GM18909 (cell line): ENCODE data around the gene DHRS3.

Experiments
- ATAC-seq: cut with Tn5 transposase; IDR thresholded peaks from one replicate; pipeline ENCODE4 v1.9.1; 2021; ENCODE audit warnings: mild to moderate bottlenecking; ENCODE audit not compliant: unreplicated experiment, poor library complexity

Gene DHRS3

DNA sequence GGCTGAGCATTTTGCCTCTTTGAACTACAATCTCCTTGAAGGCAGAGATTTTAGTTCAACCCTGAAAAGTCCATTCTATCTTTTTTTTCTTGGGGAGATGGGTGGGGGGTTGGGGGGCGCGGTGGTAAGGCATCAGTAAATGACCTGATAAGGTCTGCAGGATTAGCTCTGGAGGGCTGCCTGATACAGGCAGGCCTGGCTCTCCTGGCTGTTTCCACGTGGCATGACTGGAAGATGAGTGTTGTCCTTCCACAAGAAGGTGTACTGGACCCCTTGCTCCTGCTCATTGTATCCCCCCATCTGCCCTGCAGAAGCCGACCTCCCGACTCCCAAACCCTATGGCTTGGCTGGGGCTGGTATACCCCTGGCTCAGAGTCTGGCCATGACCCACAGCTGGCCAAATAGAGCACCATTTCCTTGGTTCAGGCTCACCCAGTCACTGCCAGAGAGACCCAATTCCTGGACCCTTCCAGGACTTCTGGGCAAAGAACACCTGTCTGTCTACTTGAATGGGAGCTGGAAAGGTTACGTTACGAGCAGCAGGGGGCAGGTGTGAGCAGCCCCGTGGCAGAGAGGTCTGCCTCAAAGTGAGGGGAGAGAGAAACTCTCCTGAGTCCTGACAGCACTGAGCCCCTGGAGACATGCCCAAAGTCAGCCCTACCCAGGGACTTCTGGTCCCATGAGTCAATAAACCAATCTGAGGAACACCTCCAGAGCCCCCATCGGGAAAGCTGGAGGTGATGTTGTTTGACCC lies 17.0 kb downstream of the DHRS3 start:
- ATAC-seq, result no peak

DNA sequence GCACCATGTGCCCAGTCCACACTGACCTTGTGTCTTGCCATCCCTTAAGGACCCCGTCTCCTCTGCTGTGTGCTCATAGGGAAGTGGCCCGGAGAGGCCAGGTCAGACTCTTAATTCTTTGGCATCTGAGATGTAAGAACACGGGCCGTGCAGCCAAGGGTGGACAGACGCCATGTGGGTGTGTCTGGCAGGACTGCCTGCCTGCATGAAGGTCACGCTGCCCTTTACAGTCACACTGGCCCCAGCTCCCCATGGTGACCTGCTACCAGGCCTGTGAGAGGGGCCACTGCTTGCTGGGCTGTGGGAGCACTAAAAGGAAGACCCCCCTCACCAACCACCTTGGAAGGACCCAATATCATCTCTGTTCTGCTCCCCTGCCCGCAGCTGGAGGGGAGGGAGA lies 17.7 kb downstream of the DHRS3 start:
- ATAC-seq, result no peak

DNA sequence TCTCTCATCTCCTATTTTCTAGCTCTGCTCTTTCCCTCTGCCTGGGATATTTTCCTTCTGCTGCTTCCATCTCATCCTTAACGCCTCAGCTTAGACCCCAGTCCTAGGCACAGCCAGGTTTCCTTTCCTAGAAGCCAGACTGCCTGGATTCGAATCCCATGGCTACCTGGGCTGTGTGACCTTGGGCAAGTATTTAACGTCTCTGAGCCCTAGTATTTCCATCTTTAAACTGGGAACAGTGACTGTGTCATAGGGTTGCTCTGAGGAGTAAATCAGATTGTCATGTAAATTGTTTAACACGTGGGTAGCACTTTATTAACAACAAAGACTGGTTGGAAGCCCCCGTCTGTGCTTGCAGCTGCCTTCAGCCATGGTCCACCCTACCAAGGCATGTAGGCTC lies 18.4 kb downstream of the DHRS3 start:
- no peak for ATAC-seq

- ATAC-seq, result no peak
Measured at GRCh38 chr1:12598974-12599373, 19.0 kb downstream of the DHRS3 start.

DNA sequence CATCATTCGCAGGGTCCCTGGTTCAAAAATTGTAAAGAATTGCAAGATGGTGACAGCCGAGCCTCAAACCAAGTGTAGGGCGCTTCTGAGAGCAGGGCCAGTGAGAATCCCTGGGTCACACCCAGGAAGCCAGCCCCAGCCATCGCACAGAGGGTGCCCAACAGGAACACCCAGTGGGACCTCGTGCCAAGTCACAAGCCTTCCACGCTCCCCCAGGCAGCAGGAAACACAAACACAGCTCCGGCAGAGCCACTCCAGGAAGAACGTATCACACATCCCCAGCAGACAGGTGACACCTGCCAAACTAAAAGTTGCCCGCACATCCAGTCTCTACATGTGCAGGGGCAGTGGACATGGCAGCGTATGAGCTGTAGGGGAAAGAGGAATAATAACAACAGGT lies 20.2 kb downstream of the DHRS3 start:
- no peak for ATAC-seq

DNA sequence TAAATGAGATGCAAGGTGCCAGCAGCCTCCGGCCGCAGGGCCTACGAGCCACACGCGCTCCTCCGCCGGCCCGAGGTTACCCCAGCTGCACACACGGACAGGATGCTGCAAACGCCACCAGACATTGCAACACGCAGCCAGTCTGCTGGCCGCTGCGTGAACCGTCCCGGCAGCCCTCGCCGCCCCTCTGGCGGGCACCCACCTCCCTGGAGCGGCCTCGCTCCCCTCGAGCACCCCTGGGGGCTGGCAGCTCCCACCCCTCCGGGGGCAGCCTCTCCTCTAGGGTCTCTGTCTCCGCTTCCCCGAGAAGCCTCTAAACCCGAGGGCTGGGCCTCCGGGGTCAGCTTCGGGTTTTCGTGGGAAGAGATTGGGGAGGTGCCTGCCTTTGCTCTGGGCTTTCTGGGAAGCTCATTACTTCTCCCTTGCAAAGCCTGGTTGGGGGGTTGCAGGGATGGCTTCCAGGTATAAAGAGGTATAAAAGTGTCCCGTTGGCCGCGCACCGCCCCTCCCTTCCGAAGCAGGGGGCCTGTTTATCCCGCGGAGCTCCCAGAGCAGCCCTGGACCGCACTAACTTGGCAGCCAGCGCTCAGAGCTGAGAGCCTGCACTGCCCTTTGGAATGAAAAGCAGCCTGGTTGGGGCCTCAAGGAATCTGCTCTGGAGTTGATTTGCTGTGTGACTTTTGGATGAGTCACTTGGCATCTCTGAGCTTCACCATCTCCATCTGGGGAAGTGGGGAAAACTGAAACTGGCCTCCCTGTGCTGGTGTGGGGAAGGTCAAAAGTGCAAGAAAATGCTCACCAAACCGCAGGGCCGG lies 21.8 kb downstream of the DHRS3 start:
- peak; percentile 67 for ATAC-seq

- ATAC-seq, result no peak
Measured at GRCh38 chr1:12595757-12596006, 22.3 kb downstream of the DHRS3 start.

DNA sequence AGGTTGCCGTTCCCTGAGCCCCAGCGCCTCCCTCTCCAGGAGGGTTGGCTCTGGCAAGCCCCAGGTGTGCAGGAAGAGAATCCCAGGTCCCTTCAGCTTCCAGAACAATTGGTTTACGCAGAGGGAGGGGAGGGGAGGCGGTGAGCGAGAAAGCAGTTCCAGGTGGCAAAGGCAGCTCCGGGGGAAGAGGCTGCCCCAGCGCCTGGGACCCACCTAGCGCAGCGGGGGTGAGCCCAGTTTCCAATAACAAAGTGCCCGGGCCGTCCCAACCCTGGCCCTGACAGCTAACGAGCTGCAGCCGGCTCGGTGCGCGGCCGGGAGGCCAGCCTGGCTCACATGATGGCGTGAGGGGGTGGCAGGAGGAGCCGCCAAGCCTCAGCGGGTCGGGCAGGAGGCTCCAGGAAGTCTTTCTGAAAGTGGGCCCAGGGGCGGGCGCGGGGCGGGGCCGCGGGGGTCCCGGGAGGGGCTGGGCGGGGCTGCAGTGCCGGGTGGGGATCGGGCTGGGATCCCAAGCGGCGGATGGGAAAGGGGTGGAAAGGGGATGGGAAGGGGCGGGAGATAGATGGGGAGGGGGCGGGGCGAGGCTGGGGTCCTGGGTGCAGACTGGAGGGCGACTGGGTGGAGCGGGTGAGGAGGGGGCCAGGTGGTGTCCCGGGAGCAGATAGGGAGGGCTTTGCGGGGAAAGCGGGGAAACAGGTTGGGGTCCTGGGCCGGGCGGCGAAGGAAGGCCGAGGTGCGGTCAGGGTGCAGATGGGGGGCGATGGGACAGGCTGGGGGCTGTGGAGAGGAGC lies 22.8 kb downstream of the DHRS3 start:
- no peak for ATAC-seq

- no peak for ATAC-seq
Measured at GRCh38 chr1:12594490-12594889, 23.5 kb downstream of the DHRS3 start.

GRCh38 chr1:12593621-12594066 lies 24.4 kb downstream of the DHRS3 start:
- ATAC-seq, result no peak

DNA sequence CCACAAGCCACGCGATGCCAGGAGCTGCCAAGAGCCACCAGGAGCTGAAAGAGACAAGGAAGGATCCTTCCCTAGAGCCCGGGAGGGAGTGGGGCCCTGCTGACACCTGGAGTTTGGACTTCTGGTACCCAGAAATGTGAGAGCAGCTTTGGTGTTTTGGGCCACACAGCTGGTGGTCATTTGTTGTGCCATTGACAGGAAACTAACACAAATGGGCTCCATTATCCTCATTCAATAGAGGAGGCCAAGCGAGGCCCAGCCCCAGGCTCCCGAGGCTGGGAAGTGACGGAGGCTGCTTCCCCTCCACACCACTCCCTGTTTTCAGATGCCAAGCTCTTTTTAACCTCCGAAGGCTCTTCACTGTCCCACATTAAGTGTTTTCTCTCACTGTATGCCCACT lies 25.5 kb downstream of the DHRS3 start:
- ATAC-seq, result no peak

DNA sequence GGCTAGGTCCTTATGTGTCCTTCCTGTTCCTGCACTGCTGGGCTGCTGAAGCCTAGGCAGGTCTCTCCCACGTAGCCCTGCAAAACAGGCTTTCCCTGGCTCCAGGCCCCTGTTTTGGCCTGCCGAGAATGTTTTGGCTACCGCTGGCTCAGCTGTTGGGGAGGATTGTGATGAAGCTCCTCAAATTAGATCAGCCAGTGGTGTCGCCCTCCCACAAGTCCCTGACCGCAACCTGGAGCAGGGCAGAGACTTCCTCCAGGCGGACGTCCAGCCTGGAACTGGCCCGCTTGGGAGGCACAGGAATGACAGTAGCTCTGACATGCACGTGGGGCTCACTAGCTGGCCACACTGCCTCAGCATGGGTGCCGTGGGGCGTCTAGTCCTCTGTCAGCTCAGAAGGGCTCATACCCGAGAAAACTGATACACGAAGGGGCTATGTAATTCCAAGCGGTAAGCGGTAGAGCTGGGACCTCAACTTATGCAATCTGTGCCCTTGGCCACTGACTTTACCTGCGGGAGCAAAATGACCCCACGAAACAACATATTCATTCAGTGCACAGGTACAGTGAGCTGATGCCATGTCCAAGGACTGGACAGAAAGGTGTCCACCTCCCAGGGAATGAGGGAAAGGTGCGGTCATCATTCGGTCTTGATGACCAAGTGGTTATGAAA lies 26.6 kb downstream of the DHRS3 start:
- ATAC-seq, result no peak

- ATAC-seq, result no peak
Measured at GRCh38 chr1:12588695-12589094, 29.3 kb downstream of the DHRS3 start.

DNA sequence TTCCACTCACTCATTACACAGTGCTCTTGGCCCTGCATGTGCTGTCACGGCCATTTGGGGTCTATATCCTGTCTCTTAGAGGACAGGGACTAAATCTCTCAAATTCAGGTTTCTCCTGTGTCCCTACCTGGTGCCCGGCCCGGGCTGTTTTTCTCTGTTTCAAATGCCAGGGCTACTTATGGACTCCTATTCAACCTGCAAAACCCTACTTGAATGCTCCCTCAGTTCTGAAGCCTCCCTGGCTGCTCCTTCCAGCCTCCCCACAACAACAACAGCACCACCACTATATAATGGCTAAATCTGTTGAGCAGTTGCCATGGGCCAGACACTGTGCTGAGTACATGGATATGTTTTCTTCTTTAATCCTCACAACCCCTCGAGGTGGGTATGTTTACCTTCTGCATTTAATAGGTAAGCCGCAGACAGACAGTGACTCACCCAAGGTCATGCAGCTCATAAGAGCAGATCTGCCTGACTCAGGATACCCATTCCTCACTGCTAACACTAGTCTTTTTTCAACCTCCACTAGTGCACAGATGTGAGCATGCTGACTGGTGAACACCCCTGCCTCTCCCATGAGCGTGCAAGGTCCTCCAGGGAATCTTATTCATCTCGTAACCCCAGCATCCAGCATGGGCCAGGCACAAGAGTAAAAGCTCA lies 29.9 kb downstream of the DHRS3 start:
- ATAC-seq, result no peak

- ATAC-seq, result no peak
Measured at GRCh38 chr1:12585951-12586942, 31.8 kb downstream of the DHRS3 start.

DNA sequence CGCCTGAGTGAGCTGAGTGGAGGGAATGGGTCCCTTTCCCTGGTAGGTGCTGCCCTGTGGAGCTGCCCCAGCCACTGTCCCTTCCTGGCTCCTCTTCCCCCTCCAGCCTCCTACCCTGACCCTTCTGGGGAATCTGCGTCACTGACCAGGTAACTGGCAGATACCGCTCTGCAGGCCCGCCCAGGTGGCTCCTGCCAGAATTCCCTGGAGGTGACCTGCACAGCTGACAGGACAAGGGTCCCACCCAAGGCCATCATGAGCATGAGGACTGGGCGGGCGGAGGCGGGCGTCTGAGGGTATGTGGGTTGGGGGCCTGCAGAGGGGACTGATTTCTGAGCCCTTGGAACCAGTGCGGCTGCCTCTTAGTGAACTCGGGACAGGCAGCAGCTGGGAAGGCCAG lies 32.5 kb downstream of the DHRS3 start:
- no peak for ATAC-seq

- no peak for ATAC-seq
Measured at GRCh38 chr1:12584900-12585525, 33.0 kb downstream of the DHRS3 start.

- no peak for ATAC-seq
Measured at GRCh38 chr1:12583484-12583883, 34.5 kb downstream of the DHRS3 start.

GRCh38 chr1:12582649-12583048 lies 35.4 kb downstream of the DHRS3 start:
- no peak for ATAC-seq
